ENCODE measurements around the gene PAX3. TPM values are rescaled to one million over a fixed set of nuclear protein-coding genes. Genes with fewer than 3 reads are reported as not detected.

Gene PAX3
- total RNA-seq, 1 donor from 2014 or later, result not detected

GRCh38 chr2:222310747-222311318 lies 12.0 kb upstream of the PAX3 start:
- no peak for DNase-seq (ENCODE audit: low read depth in 2 of 2)

GRCh38 chr2:222309766-222310165 lies 11.0 kb upstream of the PAX3 start:
- no peak for DNase-seq (ENCODE audit: low read depth in 2 of 2)

- DNase-seq (ENCODE audit: low read depth in 2 of 2), result no peak
These were observed 10.6 kb upstream of the PAX3 start for GRCh38 chr2:222309361-222309760.

GRCh38 chr2:222307978-222308730 lies 9.4 kb upstream of the PAX3 start:
- DNase-seq (ENCODE audit: low read depth in 2 of 2), result no peak

- no peak for DNase-seq (ENCODE audit: low read depth in 2 of 2)
These were observed 8.5 kb upstream of the PAX3 start for GRCh38 chr2:222307143-222307756.

GRCh38 chr2:222306393-222307142 lies 7.8 kb upstream of the PAX3 start:
- no peak for DNase-seq (ENCODE audit: low read depth in 2 of 2)

GRCh38 chr2:222305516-222306392 lies 7.0 kb upstream of the PAX3 start:
- peak in 1 of 2 donors; percentile 43 for DNase-seq (ENCODE audit: low read depth in 2 of 2)

- no peak for DNase-seq (ENCODE audit: low read depth in 2 of 2)
These were observed 6.1 kb upstream of the PAX3 start for GRCh38 chr2:222304737-222305515.

- DNase-seq (ENCODE audit: low read depth in 2 of 2), result no peak
These were observed 5.3 kb upstream of the PAX3 start for GRCh38 chr2:222303828-222304736.

- DNase-seq (ENCODE audit: low read depth in 2 of 2), result no peak
These were observed 4.4 kb upstream of the PAX3 start for GRCh38 chr2:222303045-222303827.

GRCh38 chr2:222302178-222303018 lies 3.6 kb upstream of the PAX3 start:
- DNase-seq (ENCODE audit: low read depth in 2 of 2), result no peak

GRCh38 chr2:222301796-222302118 lies 3.0 kb upstream of the PAX3 start:
- DNase-seq (ENCODE audit: low read depth in 2 of 2), result no peak

GRCh38 chr2:222301053-222301795 lies 2.4 kb upstream of the PAX3 start:
- DNase-seq (ENCODE audit: low read depth in 2 of 2), result no peak

GRCh38 chr2:222300726-222301052 lies 1.9 kb upstream of the PAX3 start:
- no peak for DNase-seq (ENCODE audit: low read depth in 2 of 2)

- DNase-seq (ENCODE audit: low read depth in 2 of 2), result no peak
These were observed 1.3 kb upstream of the PAX3 start for GRCh38 chr2:222299906-222300725.

- DNase-seq (ENCODE audit: low read depth in 2 of 2), result no peak
These were observed 842 bp downstream of the PAX3 start for GRCh38 chr2:222298001-222298310.

- DNase-seq (ENCODE audit: low read depth in 2 of 2), result no peak
These were observed 1.2 kb downstream of the PAX3 start for GRCh38 chr2:222297600-222297935.

All from dermis microvascular lymphatic vessel endothelial cell (primary cell).